ENCODE data around the gene RFX4. TPM values are rescaled to one million over a fixed set of nuclear protein-coding genes. Genes with fewer than 3 reads are reported as not detected.
"Not testable (repeated sequence)": the region's sequence is repeated elsewhere in the genome, so short reads cannot be mapped to it uniquely, and the experiment has no call there.

RFX4 gene
- total RNA-seq, 1 experiment from 2014 or later: not detected

DNA sequence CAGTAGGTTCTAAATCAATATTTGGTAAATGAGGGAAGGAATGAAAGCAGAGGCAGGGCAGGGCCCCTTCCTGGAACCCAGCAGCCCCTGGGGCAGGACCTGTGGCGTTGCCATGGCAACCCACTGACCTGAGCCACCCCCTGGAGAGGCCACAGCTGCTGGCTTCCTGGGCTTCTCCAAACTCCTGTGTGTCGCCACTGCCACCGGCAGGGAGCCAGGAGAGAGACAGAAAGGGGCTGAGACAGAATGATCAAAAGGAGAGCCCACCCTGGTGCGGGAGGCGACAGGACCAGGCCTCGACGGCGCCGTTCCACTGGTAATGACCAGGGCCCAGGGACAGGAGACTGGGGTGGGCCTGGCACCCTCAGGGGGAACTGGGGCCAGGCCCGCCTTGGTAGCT lies 18.2 kb downstream of the RFX4 start:
- no peaks in the 10 kb centered on the region for H3K27me3 Mint-ChIP-seq (ENCODE audit: unreplicated experiment)
- DNase-seq: peak; percentile 24
- H3K27ac Mint-ChIP-seq (ENCODE audit: unreplicated experiment): peak overlapping the region; percentile 11
- H3K9me3 Mint-ChIP-seq (ENCODE audit: low read depth, unreplicated experiment): no peaks in the 10 kb centered on the region
- intact Hi-C loops (cut with micrococcal nuclease; ENCODE audit: unreplicated experiment): no loop called here
- BruUV-seq (replicated peaks): no TSS peak
- no peaks in the 10 kb centered on the region for H3K36me3 Mint-ChIP-seq (ENCODE audit: insufficient read depth, unreplicated experiment)
- TF ChIP-seq, protein P1, sequence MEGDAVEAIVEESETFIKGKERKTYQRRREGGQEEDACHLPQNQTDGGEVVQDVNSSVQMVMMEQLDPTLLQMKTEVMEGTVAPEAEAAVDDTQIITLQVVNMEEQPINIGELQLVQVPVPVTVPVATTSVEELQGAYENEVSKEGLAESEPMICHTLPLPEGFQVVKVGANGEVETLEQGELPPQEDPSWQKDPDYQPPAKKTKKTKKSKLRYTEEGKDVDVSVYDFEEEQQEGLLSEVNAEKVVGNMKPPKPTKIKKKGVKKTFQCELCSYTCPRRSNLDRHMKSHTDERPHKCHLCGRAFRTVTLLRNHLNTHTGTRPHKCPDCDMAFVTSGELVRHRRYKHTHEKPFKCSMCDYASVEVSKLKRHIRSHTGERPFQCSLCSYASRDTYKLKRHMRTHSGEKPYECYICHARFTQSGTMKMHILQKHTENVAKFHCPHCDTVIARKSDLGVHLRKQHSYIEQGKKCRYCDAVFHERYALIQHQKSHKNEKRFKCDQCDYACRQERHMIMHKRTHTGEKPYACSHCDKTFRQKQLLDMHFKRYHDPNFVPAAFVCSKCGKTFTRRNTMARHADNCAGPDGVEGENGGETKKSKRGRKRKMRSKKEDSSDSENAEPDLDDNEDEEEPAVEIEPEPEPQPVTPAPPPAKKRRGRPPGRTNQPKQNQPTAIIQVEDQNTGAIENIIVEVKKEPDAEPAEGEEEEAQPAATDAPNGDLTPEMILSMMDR (IDR thresholded peaks at IDR 0.05; ENCODE audit: unreplicated experiment): no peak
- H3K4me1 Mint-ChIP-seq (ENCODE audit: low read depth, unreplicated experiment): peaks cover 19% of the 10 kb centered on the region
- no peak overlapping the region for H3K4me3 Mint-ChIP-seq (ENCODE audit: low read depth, unreplicated experiment)
- CTCF ChIA-PET: interaction anchor here (0.6 kb wide), 1 partner anchor 380 kb away, joined by 3 read pairs; no protein-coding TSS in a partner anchor

DNA sequence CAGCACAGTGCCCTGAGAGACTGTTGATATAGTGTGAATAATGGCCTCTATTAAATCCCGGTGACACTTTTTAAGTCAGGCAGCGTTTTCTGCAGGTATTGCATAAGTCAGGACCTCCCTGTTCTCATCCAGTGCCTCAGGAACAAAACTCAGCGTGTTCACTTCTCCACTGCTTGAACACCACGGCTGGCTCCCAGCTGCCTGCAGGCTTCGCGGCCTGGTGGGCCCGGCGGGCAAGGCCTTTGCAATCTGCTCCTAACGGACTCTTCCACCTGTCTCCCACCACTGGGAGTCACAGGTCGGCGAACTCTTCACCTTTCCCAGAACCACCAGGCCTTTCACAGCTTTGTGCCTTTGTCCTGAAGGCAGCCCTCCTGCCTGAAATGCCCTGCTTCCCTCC lies 18.7 kb downstream of the RFX4 start:
- H3K27me3 Mint-ChIP-seq (ENCODE audit: unreplicated experiment): no peaks in the 10 kb centered on the region
- peaks cover 19% of the 10 kb centered on the region for H3K4me1 Mint-ChIP-seq (ENCODE audit: low read depth, unreplicated experiment)
- TF ChIP-seq, protein P1 (IDR thresholded peaks at IDR 0.05; ENCODE audit: unreplicated experiment): no peak
- no peak overlapping the region for H3K27ac Mint-ChIP-seq (ENCODE audit: unreplicated experiment)
- BruUV-seq (replicated peaks): no TSS peak
- intact Hi-C loops (cut with micrococcal nuclease; ENCODE audit: unreplicated experiment): no loop called here
- no peaks in the 10 kb centered on the region for H3K9me3 Mint-ChIP-seq (ENCODE audit: low read depth, unreplicated experiment)
- DNase-seq: no peak
- H3K4me3 Mint-ChIP-seq (ENCODE audit: low read depth, unreplicated experiment): no peak overlapping the region
- no peaks in the 10 kb centered on the region for H3K36me3 Mint-ChIP-seq (ENCODE audit: insufficient read depth, unreplicated experiment)
- CTCF ChIA-PET: interaction anchor here (0.6 kb wide), 1 partner anchor 381 kb away, joined by 3 read pairs; no protein-coding TSS in a partner anchor

DNA sequence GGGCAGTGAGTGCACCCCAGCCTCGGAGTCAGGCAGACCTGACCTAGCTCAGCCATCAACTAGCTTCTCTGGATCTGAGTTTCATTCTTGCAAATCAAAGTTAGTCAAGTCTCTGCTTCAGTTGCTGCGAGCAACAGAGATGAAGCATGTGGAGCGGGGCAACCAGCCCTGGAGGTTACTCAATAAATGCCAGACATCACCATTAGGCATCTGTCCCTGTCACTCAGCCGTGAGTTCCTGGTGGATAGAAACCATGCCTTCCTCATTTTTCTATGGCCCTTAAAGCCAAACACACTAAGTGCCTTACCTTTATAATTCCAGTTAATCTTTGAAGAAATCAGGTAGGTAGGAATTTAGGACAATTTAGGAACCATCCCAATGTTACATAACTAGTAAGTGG lies 19.3 kb downstream of the RFX4 start:
- TF ChIP-seq, protein P1 (IDR thresholded peaks at IDR 0.05; ENCODE audit: unreplicated experiment): no peak
- BruUV-seq (replicated peaks): no TSS peak
- H3K4me3 Mint-ChIP-seq (ENCODE audit: low read depth, unreplicated experiment): no peak overlapping the region
- no peak overlapping the region for H3K27ac Mint-ChIP-seq (ENCODE audit: unreplicated experiment)
- no peak for DNase-seq
- CTCF ChIA-PET: no interaction called here
- H3K36me3 Mint-ChIP-seq (ENCODE audit: insufficient read depth, unreplicated experiment): no peaks in the 10 kb centered on the region
- H3K27me3 Mint-ChIP-seq (ENCODE audit: unreplicated experiment): no peaks in the 10 kb centered on the region
- intact Hi-C loops (cut with micrococcal nuclease; ENCODE audit: unreplicated experiment): no loop called here
- H3K9me3 Mint-ChIP-seq (ENCODE audit: low read depth, unreplicated experiment): no peaks in the 10 kb centered on the region
- peaks cover 19% of the 10 kb centered on the region for H3K4me1 Mint-ChIP-seq (ENCODE audit: low read depth, unreplicated experiment)

DNA sequence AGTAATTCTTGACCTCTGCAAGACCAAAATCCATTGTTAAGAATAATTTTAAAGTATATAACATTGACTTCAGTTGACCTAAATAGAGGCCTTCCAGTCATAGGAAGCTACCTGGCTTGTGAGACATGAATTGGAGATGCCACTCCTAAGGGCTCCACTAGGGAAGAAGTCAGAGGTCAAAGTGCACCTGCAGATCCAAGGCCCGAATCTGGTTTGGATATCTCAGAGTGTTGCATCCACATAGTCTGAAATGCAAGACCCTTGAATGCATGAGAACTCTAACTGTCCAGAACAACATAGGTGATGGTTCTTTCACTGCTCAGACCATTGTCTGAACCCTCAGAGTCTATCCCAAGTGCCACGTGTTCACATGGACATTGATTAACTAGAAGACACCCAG lies 22.4 kb downstream of the RFX4 start:
- DNase-seq: no peak
- Mint-ChIP-seq H3K4me3 (ENCODE audit: low read depth, unreplicated experiment) (no peak overlapping the region), H3K36me3 (ENCODE audit: insufficient read depth, unreplicated experiment) (no peaks in the 10 kb centered on the region), H3K4me1 (ENCODE audit: low read depth, unreplicated experiment) (peaks cover 9% of the 10 kb centered on the region), H3K27ac (ENCODE audit: unreplicated experiment) (no peak overlapping the region), H3K27me3 (ENCODE audit: unreplicated experiment) (no peaks in the 10 kb centered on the region), H3K9me3 (ENCODE audit: low read depth, unreplicated experiment) (no peaks in the 10 kb centered on the region)
- intact Hi-C loops (cut with micrococcal nuclease; ENCODE audit: unreplicated experiment): no loop called here
- CTCF ChIA-PET: interaction anchor here (0.5 kb wide), 1 partner anchor 23 kb away, joined by 4 read pairs; no protein-coding TSS in a partner anchor
- TF ChIP-seq, protein P1 (IDR thresholded peaks at IDR 0.05; ENCODE audit: unreplicated experiment): no peak
- no TSS peak for BruUV-seq (replicated peaks)

DNA sequence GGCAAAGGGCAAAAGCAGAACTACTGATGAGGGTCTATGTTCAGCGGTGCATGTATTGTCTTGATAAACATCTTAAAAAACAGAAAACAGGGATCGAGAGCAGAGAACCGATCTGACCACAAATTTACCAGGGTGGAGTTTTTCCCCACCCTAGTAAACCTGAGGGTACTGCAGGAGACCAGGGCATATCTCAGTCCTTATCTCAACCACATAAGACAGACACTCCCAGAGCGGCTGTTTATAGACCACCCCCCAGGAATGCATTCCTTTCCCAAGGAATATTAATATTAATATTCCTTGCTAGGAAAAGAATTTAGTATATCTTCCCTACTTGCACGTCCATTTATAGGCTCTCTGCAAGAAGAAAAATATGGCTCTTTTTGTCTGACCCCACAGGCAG lies 37.8 kb downstream of the RFX4 start:
- BruUV-seq (replicated peaks); CTCF ChIA-PET; intact Hi-C loops (cut with micrococcal nuclease; ENCODE audit: unreplicated experiment); DNase-seq; H3K4me3 Mint-ChIP-seq (ENCODE audit: low read depth, unreplicated experiment); H3K9me3 Mint-ChIP-seq (ENCODE audit: low read depth, unreplicated experiment); H3K27ac Mint-ChIP-seq (ENCODE audit: unreplicated experiment); H3K27me3 Mint-ChIP-seq (ENCODE audit: unreplicated experiment); H3K36me3 Mint-ChIP-seq (ENCODE audit: insufficient read depth, unreplicated experiment): not testable (repeated sequence)
- peaks cover 17% of the 10 kb centered on the region for H3K4me1 Mint-ChIP-seq (ENCODE audit: low read depth, unreplicated experiment)

Data from Calu3 (cell line).